Measurements from ENCODE around the gene TNFRSF14. TPM values are rescaled to one million over a fixed set of nuclear protein-coding genes. Genes with fewer than 3 reads are reported as not detected.
"Not testable (repeated sequence)": the region's sequence is repeated elsewhere in the genome, so short reads cannot be mapped to it uniquely, and the experiment has no call there.

Gene TNFRSF14
- total RNA-seq, 1 donor from 2014 or later, result 207 TPM

- H3K27me3 Mint-ChIP-seq, result no peaks in the 10 kb centered on the region
- peak overlapping the region; percentile 93 for H3K4me3 Mint-ChIP-seq
- intact Hi-C loops (cut with micrococcal nuclease), result loop anchor here (1.0 to 5.0 kb wide), 7 partner anchors 9 to 353 kb away; partner anchors contain the start of genes FAAP20, PANK4, PRXL2B and TNFRSF14
- no peaks in the 10 kb centered on the region for H3K9me3 Mint-ChIP-seq
- peaks cover 4% of the 10 kb centered on the region for H3K36me3 Mint-ChIP-seq (ENCODE audit: low read depth)
- peak overlapping the region; percentile 95 for H3K27ac Mint-ChIP-seq
- peak; percentile 87 for DNase-seq
- H3K4me1 Mint-ChIP-seq, result peaks cover 11% of the 10 kb centered on the region
These were observed 8.7 kb upstream of the TNFRSF14 start for GRCh38 chr1:2547210-2548067.

- Mint-ChIP-seq H3K27me3 (no peaks in the 10 kb centered on the region), H3K36me3 (ENCODE audit: low read depth) (peaks cover 4% of the 10 kb centered on the region), H3K9me3 (no peaks in the 10 kb centered on the region), H3K27ac (peak overlapping the region; percentile 95), H3K4me3 (peak overlapping the region; percentile 93), H3K4me1 (peaks cover 11% of the 10 kb centered on the region)
- intact Hi-C loops (cut with micrococcal nuclease), result loop anchor here (1.0 to 5.0 kb wide), 5 partner anchors 8 to 353 kb away; partner anchors contain the start of genes FAAP20, PRXL2B and TNFRSF14
- peak; percentile 94 for DNase-seq
These were observed 8.0 kb upstream of the TNFRSF14 start for GRCh38 chr1:2548068-2548589.

- H3K36me3 Mint-ChIP-seq (ENCODE audit: low read depth); H3K9me3 Mint-ChIP-seq; H3K27me3 Mint-ChIP-seq; DNase-seq: not testable (repeated sequence)
- Mint-ChIP-seq H3K4me3 (peak overlapping the region; percentile 93), H3K27ac (peak overlapping the region; percentile 95), H3K4me1 (peaks cover 19% of the 10 kb centered on the region)
- intact Hi-C loops (cut with micrococcal nuclease), result loop anchor here (2.0 to 5.0 kb wide), 3 partner anchors 93 to 355 kb away; partner anchors contain the start of gene FAAP20
These were observed 6.7 kb upstream of the TNFRSF14 start for GRCh38 chr1:2549367-2550029.

GRCh38 chr1:2550309-2550861 lies 5.8 kb upstream of the TNFRSF14 start:
- H3K27me3 Mint-ChIP-seq; H3K4me3 Mint-ChIP-seq; H3K36me3 Mint-ChIP-seq (ENCODE audit: low read depth); intact Hi-C loops (cut with micrococcal nuclease); H3K9me3 Mint-ChIP-seq; DNase-seq: not testable (repeated sequence)
- Mint-ChIP-seq H3K27ac (peak overlapping the region; percentile 71), H3K4me1 (peaks cover 24% of the 10 kb centered on the region)

DNA sequence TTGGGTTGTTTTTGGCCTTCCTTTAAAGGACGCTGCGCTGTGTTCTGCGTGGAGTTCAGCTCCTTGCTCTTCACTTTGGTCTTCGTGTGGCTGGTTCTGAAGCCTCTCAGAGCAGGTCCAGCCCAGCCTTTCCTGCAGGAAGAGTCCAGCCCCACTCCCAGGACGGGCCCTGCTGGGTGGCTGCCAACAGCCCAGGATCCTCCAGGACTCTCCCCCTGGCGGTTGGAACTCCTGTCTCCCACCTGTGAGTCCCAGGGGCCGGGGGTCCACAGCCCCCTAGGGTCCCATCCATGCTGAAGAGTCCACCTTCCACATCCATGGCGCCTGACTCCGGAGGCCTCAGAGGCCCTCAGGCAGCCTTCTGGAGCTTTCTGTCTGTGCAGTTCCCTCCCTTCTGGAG lies 4.6 kb upstream of the TNFRSF14 start:
- peaks cover 15% of the 10 kb centered on the region for H3K36me3 Mint-ChIP-seq (ENCODE audit: low read depth)
- intact Hi-C loops (cut with micrococcal nuclease); H3K27me3 Mint-ChIP-seq; H3K4me3 Mint-ChIP-seq; H3K9me3 Mint-ChIP-seq; DNase-seq: not testable (repeated sequence)
- H3K27ac Mint-ChIP-seq, result peak overlapping the region; percentile 71
- peaks cover 25% of the 10 kb centered on the region for H3K4me1 Mint-ChIP-seq

DNA sequence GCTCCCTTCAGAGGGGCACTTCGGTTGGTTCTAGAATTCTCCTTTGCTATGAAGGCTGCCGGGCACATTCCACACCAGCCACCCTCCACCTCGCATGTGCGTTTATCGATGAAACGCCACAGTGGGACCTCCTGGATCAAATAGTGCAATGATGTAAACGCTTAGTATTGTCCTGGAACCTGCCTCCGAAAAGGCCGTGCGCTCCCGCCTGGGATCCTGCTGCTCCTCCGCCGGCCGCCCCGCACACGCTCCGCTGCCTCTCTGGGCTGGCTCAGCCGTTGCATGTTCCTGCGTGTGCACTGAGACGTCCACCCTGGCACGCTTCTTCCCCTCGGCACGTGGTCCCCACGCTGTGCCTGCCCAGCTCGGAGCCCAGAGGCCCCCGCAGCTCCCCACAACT lies 4.0 kb upstream of the TNFRSF14 start:
- no peak overlapping the region for H3K27ac Mint-ChIP-seq
- H3K4me3 Mint-ChIP-seq, result no peak overlapping the region
- DNase-seq, result no peak
- H3K4me1 Mint-ChIP-seq, result peaks cover 25% of the 10 kb centered on the region
- peaks cover 21% of the 10 kb centered on the region for H3K36me3 Mint-ChIP-seq (ENCODE audit: low read depth)
- no peaks in the 10 kb centered on the region for H3K9me3 Mint-ChIP-seq
- no peaks in the 10 kb centered on the region for H3K27me3 Mint-ChIP-seq
- intact Hi-C loops (cut with micrococcal nuclease), result no loop called here

GRCh38 chr1:2553076-2553475 lies 3.1 kb upstream of the TNFRSF14 start:
- H3K27me3 Mint-ChIP-seq; H3K27ac Mint-ChIP-seq; H3K4me3 Mint-ChIP-seq; H3K9me3 Mint-ChIP-seq; DNase-seq; intact Hi-C loops (cut with micrococcal nuclease): not testable (repeated sequence)
- peaks cover 26% of the 10 kb centered on the region for H3K4me1 Mint-ChIP-seq
- H3K36me3 Mint-ChIP-seq (ENCODE audit: low read depth), result peaks cover 26% of the 10 kb centered on the region

DNA sequence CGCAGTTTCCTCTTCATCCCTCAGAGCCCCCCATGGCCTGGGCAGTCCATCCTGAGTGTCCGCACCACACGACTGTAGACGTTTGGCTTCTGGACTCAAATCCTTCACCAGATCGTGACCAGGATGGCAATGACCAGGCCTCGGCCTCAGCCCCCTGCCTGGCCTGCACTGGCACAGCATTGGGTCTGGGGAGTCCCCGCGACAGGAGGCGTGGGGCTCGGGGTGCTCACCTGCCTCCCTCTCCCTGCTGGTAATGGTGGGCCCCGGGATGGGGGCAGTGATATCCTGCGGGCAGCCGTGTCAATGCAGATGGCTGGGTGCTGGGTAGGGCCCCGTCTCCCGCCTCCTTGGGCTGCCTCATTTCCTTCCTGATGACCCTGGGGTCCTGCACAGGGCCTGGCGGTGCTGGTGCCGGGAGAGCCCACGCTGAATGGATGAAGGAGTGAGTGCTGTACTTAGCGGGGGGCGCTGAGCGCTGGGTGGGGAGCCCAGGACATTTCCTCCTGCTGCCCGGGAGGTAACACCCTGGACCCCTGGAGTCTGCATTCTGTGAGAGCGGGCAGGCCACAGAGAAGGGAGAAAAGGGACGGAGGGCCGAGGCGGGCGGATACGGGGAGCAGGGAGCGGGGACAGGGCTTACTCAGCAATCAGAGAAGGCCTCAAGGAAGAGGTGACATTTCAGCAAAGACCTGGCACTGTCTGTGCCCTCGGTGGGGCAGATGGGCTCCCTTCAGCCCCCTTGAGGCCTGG lies 2.1 kb upstream of the TNFRSF14 start:
- no peaks in the 10 kb centered on the region for H3K27me3 Mint-ChIP-seq
- no peaks in the 10 kb centered on the region for H3K9me3 Mint-ChIP-seq
- peak overlapping the region; percentile 98 for H3K27ac Mint-ChIP-seq
- intact Hi-C loops (cut with micrococcal nuclease), result no loop called here
- no peak for DNase-seq
- peaks cover 32% of the 10 kb centered on the region for H3K36me3 Mint-ChIP-seq (ENCODE audit: low read depth)
- H3K4me3 Mint-ChIP-seq, result peak overlapping the region; percentile 99
- H3K4me1 Mint-ChIP-seq, result peaks cover 28% of the 10 kb centered on the region

DNA sequence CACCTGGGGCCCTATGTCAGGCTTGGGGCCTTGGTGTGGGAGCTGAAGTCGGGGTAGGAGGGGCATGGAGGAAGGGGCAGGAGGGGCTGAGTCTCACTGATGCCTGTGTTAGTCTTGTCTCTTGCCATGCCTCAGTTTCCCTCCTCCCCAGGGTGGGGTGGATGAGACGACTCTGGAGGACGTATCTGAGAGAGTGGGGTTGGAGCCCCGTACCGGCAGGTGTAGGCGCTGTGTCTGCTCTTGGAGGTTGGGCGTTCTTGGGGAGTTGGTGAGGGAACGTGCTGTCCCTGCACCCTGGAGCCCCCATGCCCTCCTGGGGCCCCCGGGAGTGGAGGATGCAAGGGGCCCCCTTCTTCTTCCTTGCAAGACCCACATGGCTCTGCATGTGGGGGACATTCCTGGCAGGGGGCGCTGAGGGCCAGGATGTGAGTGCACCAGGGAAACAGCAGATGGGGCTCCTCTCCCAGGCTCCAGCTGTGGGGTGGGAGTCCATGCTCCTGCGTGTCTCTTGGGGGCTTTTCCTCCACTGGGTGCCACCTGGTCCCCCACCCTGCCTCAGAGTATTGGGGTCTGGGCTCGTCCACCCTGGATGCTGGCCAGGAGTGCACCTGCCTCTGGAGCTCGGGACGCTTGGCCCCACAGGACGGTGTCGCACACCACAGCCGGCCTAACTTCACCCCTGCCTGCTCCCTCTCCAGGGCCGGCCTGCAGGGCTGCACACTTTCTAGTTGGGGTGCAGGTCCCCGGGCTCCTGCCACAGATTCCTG lies 1.4 kb upstream of the TNFRSF14 start:
- intact Hi-C loops (cut with micrococcal nuclease), result no loop called here
- Mint-ChIP-seq H3K4me1 (peaks cover 26% of the 10 kb centered on the region), H3K9me3 (no peaks in the 10 kb centered on the region), H3K4me3 (peak overlapping the region; percentile 99), H3K27me3 (no peaks in the 10 kb centered on the region), H3K36me3 (ENCODE audit: low read depth) (peaks cover 36% of the 10 kb centered on the region), H3K27ac (peak overlapping the region; percentile 98)
- peak; percentile 86 for DNase-seq

GRCh38 chr1:2555634-2556276 lies 416 bp upstream of the TNFRSF14 start:
- Mint-ChIP-seq H3K36me3 (ENCODE audit: low read depth) (peaks cover 40% of the 10 kb centered on the region), H3K27ac (peak overlapping the region; percentile 98), H3K4me3 (peak overlapping the region; percentile 99), H3K27me3 (no peaks in the 10 kb centered on the region), H3K4me1 (peaks cover 25% of the 10 kb centered on the region), H3K9me3 (no peaks in the 10 kb centered on the region)
- intact Hi-C loops (cut with micrococcal nuclease), result loop anchor here (1.0 kb wide), 3 partner anchors 7 to 30 kb away; no protein-coding TSS in a partner anchor
- peak; percentile 93 for DNase-seq

DNA sequence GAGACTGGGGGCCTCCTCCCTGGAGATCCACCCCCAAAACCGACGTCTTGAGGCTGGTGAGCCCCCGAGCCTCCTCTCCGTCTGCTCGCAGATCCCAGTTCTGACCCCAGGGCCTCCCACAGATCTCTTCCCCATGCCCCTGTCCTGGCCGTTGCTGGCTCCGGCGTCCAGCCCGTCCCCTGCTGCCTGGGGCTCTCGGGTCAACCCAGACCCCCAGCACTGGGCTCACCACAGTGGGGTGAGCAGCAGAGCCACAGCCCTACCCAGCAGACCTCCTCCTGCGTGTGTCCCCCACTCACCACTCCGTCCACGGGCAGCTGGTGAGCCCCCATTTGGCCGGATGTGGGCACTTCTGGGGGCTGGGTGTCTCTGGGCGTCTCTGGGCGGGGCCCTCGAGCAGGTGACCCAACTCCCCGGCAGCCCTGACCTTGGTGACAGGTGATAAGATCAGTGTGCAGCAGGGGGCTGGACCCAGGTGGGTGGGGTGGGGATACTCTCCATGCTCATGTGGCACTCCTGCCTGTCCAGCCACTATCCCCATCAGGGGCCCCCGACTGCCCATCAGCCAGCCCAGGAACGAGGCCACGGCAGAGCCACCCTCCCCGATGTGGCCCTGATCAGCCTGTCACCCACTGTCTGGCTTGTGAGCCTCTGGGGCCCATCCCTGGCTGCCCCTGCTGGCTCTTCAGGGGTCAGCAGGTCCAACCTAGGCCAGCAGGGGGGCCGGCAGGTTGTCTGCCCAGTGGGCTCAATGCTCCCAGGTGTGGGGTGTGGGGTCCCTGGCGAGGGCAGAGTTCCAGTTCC lies 709 bp downstream of the TNFRSF14 start:
- Mint-ChIP-seq H3K27ac (peak overlapping the region; percentile 98), H3K9me3 (no peaks in the 10 kb centered on the region), H3K4me1 (peaks cover 28% of the 10 kb centered on the region), H3K4me3 (peak overlapping the region; percentile 99), H3K27me3 (no peaks in the 10 kb centered on the region), H3K36me3 (ENCODE audit: low read depth) (peaks cover 44% of the 10 kb centered on the region)
- intact Hi-C loops (cut with micrococcal nuclease), result loop anchor here (1.0 kb wide), 3 partner anchors 9 to 28 kb away; no protein-coding TSS in a partner anchor
- DNase-seq, result peak; percentile 87

Data from activated CD4-positive, alpha-beta T cell treated with anti-CD3 and anti-CD28 coated beads, Interleukin-2, amount 10 ng/mL, durations not matched to agents 24 days and 14 days (primary cell).